HEK293 (cell line): ENCODE results near the gene WDR76.

Source experiments
- RBAK ChIP-seq: fragments of 450-650 bp; formaldehyde crosslinking; IDR thresholded peaks from 2 replicates; pipeline ENCODE4 v1.5.1; 2016; ENCODE audit warnings: missing biosample characterization, missing genetic modification characterization
- ZNF747 ChIP-seq: fragments of 450-650 bp; formaldehyde crosslinking; IDR thresholded peaks from 2 replicates; pipeline ENCODE4 v1.5.1; 2016; ENCODE audit warnings: missing biosample characterization, missing genetic modification characterization
- TF ChIP-seq, protein P1 (sequence below): fragments of 450-650 bp; formaldehyde crosslinking; IDR thresholded peaks from 2 replicates; pipeline ENCODE4 v1.5.1; 2017; ENCODE audit warnings: missing biosample characterization, missing genetic modification characterization

- TF ChIP-seq RBAK (tag by site-specific recombination) = no peak
- no peak for TF ChIP-seq ZNF747 (tag by site-specific recombination)
- TF ChIP-seq, protein P1, sequence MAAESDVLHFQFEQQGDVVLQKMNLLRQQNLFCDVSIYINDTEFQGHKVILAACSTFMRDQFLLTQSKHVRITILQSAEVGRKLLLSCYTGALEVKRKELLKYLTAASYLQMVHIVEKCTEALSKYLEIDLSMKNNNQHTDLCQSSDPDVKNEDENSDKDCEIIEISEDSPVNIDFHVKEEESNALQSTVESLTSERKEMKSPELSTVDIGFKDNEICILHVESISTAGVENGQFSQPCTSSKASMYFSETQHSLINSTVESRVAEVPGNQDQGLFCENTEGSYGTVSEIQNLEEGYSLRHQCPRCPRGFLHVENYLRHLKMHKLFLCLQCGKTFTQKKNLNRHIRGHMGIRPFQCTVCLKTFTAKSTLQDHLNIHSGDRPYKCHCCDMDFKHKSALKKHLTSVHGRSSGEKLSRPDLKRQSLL (tag by site-specific recombination) = no peak
Observed at GRCh38 chr15:43876872-43877271, 50.1 kb downstream of the WDR76 start.
